Loucy (cell line): ENCODE measurements around the gene CACNA1A.

Experiments
- H2AFZ ChIP-seq: fragments of 200-600 bp; sonication (generic); 2 replicates; pipeline ENCODE4 v1.6.0; 2016; ENCODE audit warnings: antibody characterized with exemption, mild to moderate bottlenecking, low read length, moderate library complexity
- H3F3A ChIP-seq: fragments of 200-600 bp; 2 replicates; pipeline ENCODE4 v1.6.0; 2016; ENCODE audit warnings: antibody characterized with exemption, low read depth, mild to moderate bottlenecking
- H3K27me3 ChIP-seq: fragments of 200-600 bp; sonication (generic); 2 replicates; pipeline ENCODE4 v1.6.1; 2014; ENCODE audit warnings: low read length, mild to moderate bottlenecking; ENCODE audit not compliant: insufficient read depth, poor library complexity, severe bottlenecking
- H3K36me3 ChIP-seq: fragments of 200-600 bp; sonication (generic); 2 replicates; pipeline ENCODE4 v1.6.1; 2016; ENCODE audit warnings: low read length; ENCODE audit not compliant: insufficient read depth
- H3K4me1 ChIP-seq: fragments of 200-600 bp; sonication (generic); 2 replicates; pipeline ENCODE4 v1.5.1; 2014; ENCODE audit warnings: low read length, mild to moderate bottlenecking; ENCODE audit not compliant: insufficient read depth, poor library complexity, severe bottlenecking
- H3K4me2 ChIP-seq: fragments of 200-600 bp; sonication (generic); 2 replicates; pipeline ENCODE4 v1.6.0; 2014; ENCODE audit warnings: antibody characterized with exemption, low read length, low read depth, mild to moderate bottlenecking; ENCODE audit not compliant: poor library complexity, severe bottlenecking
- H3K4me3 ChIP-seq: fragments of 200-600 bp; sonication (generic); 2 replicates; pipeline ENCODE4 v1.5.1; 2014; ENCODE audit warnings: low read length, mild to moderate bottlenecking, mixed read lengths; ENCODE audit not compliant: poor library complexity, severe bottlenecking
- H3K79me2 ChIP-seq: fragments of 200-600 bp; sonication (generic); 2 replicates; pipeline ENCODE4 v1.6.1; 2014; ENCODE audit warnings: low read length; ENCODE audit not compliant: insufficient read depth
- H3K9ac ChIP-seq: fragments of 200-600 bp; sonication (generic); 2 replicates; pipeline ENCODE4 v1.6.0; 2014; ENCODE audit warnings: mild to moderate bottlenecking, low read depth, low read length, moderate library complexity; ENCODE audit not compliant: poor library complexity, severe bottlenecking
- H3K9me2 ChIP-seq: fragments of 200-600 bp; sonication (generic); replicated peaks from 2 replicates; pipeline ENCODE4 v1.6.1; 2016; ENCODE audit warnings: low read depth, low read length, mixed read lengths
- H3K9me3 ChIP-seq: fragments of 200-600 bp; sonication (generic); 2 replicates; pipeline ENCODE4 v1.6.1; 2014; ENCODE audit warnings: mild to moderate bottlenecking, antibody characterized with exemption, low read length, low read depth; ENCODE audit not compliant: insufficient read depth
- H4K20me1 ChIP-seq: fragments of 200-600 bp; sonication (generic); 2 replicates; pipeline ENCODE4 v1.6.0; 2014; ENCODE audit warnings: antibody characterized with exemption, low read length, mild to moderate bottlenecking; ENCODE audit not compliant: insufficient read depth, poor library complexity, severe bottlenecking
- EZH2phosphoT487 ChIP-seq: fragments of 200-600 bp; IDR thresholded peaks from 2 replicates; pipeline ENCODE4 v1.6.1; 2018; ENCODE audit warnings: antibody characterized with exemption, mild to moderate bottlenecking, moderate library complexity, borderline replicate concordance
- TF ChIP-seq, protein P1 (sequence below): fragments of 200-600 bp; sonication (generic); conservative IDR thresholded peaks from 2 replicates; pipeline ENCODE4 v1.5.1; 2014; ENCODE audit warnings: mild to moderate bottlenecking, antibody characterized with exemption, low read length

Gene CACNA1A

GRCh38 chr19:13376537-13376936 is 129.7 kb downstream of the CACNA1A start:
- H3K27me3 ChIP-seq = no peaks in the 10 kb centered on the region
- no peak for TF ChIP-seq EZH2phosphoT487
- TF ChIP-seq, protein P1, sequence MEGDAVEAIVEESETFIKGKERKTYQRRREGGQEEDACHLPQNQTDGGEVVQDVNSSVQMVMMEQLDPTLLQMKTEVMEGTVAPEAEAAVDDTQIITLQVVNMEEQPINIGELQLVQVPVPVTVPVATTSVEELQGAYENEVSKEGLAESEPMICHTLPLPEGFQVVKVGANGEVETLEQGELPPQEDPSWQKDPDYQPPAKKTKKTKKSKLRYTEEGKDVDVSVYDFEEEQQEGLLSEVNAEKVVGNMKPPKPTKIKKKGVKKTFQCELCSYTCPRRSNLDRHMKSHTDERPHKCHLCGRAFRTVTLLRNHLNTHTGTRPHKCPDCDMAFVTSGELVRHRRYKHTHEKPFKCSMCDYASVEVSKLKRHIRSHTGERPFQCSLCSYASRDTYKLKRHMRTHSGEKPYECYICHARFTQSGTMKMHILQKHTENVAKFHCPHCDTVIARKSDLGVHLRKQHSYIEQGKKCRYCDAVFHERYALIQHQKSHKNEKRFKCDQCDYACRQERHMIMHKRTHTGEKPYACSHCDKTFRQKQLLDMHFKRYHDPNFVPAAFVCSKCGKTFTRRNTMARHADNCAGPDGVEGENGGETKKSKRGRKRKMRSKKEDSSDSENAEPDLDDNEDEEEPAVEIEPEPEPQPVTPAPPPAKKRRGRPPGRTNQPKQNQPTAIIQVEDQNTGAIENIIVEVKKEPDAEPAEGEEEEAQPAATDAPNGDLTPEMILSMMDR = no peak
- H3K4me3 ChIP-seq = no peak overlapping the region

DNA sequence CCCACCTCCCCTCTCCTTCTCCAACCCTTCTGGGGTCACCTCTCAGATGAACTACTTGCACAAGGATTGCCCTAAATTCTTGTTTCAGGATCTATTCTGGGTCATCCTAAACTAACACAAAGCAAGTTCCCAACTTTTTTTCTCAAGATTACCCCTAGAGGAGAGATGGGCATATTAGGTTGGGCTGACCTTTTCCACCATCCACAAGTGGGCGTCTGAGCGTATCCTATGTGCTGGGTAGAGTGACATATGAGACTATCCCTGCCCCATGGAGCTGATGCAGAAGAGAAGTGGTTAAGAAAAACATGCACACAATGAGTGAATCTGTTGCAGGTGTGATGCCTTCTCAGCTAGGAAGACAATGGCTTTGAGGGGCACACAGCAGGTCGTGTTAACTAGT is 132.7 kb downstream of the CACNA1A start:
- Histone ChIP-seq H3K79me2 (no peaks in the 10 kb centered on the region), H3K27me3 (no peaks in the 10 kb centered on the region), H3K4me3 (no peak overlapping the region), H4K20me1 (no peaks in the 10 kb centered on the region), H3K9me3 (0 out of 2 replicates have a peak, but pooled peaks cover 2% of the 10 kb centered on the region), H3K36me3 (no peaks in the 10 kb centered on the region), H3F3A (no peaks in the 10 kb centered on the region), H2AFZ (no peak overlapping the region), H3K9ac (no peak overlapping the region), H3K4me2 (no peak overlapping the region), H3K9me2 (no peaks in the 10 kb centered on the region), H3K4me1 (no peaks in the 10 kb centered on the region)
- no peak for TF ChIP-seq EZH2phosphoT487
- TF ChIP-seq, protein P1 = no peak

More at GRCh38 chr19:13376537-13376936, 129.7 kb downstream of the CACNA1A start:
- H3K9me2 ChIP-seq = no peaks in the 10 kb centered on the region
- no peaks in the 10 kb centered on the region for H3K36me3 ChIP-seq
- no peak overlapping the region for H3K9ac ChIP-seq
- H3K9me3 ChIP-seq = 0 out of 2 replicates have a peak, but pooled peaks cover 2% of the 10 kb centered on the region
- H3F3A ChIP-seq = no peaks in the 10 kb centered on the region
- H2AFZ ChIP-seq = no peak overlapping the region
- no peak overlapping the region for H3K4me2 ChIP-seq
- H3K79me2 ChIP-seq = no peaks in the 10 kb centered on the region
- no peaks in the 10 kb centered on the region for H3K4me1 ChIP-seq
- H4K20me1 ChIP-seq = no peaks in the 10 kb centered on the region

- no peak overlapping the region for H2AFZ ChIP-seq
- no peaks in the 10 kb centered on the region for H4K20me1 ChIP-seq
- no peaks in the 10 kb centered on the region for H3K9me3 ChIP-seq
- no peaks in the 10 kb centered on the region for H3K4me1 ChIP-seq
- no peak overlapping the region for H3K4me3 ChIP-seq
- H3F3A ChIP-seq = no peaks in the 10 kb centered on the region
- no peak for TF ChIP-seq EZH2phosphoT487
- TF ChIP-seq, protein P1 = no peak
- no peaks in the 10 kb centered on the region for H3K27me3 ChIP-seq
- no peaks in the 10 kb centered on the region for H3K36me3 ChIP-seq
- H3K9ac ChIP-seq = no peak overlapping the region
- no peak overlapping the region for H3K4me2 ChIP-seq
- no peaks in the 10 kb centered on the region for H3K9me2 ChIP-seq
- H3K79me2 ChIP-seq = no peaks in the 10 kb centered on the region
These were observed 135.3 kb downstream of the CACNA1A start for GRCh38 chr19:13370948-13371347.
